ENCODE results near the gene PSTPIP2. TPM values are rescaled to one million over a fixed set of nuclear protein-coding genes. Genes with fewer than 3 reads are reported as not detected.

The PSTPIP2 gene
- total and polyA plus RNA-seq, 2 of the 13 experiments (the other 11 are each of a cell fraction or from before 2014, with no cell fraction given) = 0.25 to 0.27 TPM

DNA sequence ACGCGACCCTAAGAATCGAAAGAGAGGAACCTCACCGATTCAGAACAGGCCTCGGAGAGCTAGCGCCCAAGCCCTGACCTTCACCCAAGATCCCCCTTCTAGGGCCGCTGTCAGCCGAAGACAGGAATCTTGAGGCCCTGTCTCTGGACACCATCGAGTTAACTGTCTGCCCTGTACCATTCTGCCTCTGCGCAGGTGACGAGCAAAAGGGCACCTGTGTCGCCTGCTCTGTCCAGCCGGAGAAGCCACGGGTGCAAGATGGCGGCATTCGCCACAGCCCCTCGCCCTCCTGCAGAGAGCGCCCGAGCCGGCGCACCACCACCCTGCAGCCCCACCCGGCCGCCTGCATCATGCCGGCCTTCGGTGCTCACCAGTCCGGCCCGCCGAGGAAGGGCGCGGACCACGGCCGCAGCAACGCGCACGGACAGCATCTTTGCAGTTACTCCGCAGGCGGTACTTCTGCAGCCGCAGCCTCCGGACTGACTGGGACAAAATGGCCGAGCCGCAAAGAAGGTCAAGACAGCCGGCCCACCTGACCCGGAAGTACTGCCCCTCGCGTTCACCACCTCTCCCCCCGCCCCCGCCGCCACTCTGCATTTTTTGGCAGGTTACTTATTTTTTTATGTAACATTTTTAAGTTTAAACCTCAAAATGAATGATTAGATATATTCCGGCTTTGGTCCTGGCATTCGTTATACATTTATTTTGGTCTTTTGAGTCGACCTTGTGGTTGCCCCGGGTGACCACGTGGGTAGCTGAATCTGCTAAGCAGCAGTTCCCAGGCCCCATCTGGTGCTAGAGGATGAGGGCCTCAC is 25.9 kb upstream of the PSTPIP2 start, which contains the start of gene ATP5F1A (continued):
- TF ChIP-seq ZNF101 (CRISPR knock-in tag; IDR thresholded peaks at IDR 0.05; ENCODE audit: borderline replicate concordance, low read depth) (no peak), KMT2B (CRISPR knock-in tag; IDR thresholded peaks at IDR 0.05) (peak; percentile 91), SATB2 (CRISPR knock-in tag; IDR thresholded peaks at IDR 0.05) (no peak), ZNF235 (CRISPR knock-in tag; IDR thresholded peaks at IDR 0.05; ENCODE audit: borderline replicate concordance) (peak; percentile 65; the same call in 1 of the 2 replicates), ISX (CRISPR knock-in tag; conservative IDR thresholded peaks at IDR 0.05) (no peak), PHF21A (CRISPR knock-in tag; IDR thresholded peaks at IDR 0.05) (no peak), SALL1 (CRISPR knock-in tag; IDR thresholded peaks at IDR 0.05) (peak; percentile 88), NCOA2 (CRISPR knock-in tag; IDR thresholded peaks at IDR 0.05) (0 out of 2 replicates have a peak, but pooled peaks have one; percentile 8), JUN (CRISPR knock-in tag; IDR thresholded peaks at IDR 0.05) (no peak), ATF7 (IDR thresholded peaks at IDR 0.05) (no peak), ATF7 (CRISPR knock-in tag; IDR thresholded peaks at IDR 0.05) (no peak), TBL1XR1 (IDR thresholded peaks at IDR 0.05; ENCODE audit: borderline replicate concordance, low read length, partially characterized antibody) (no peak), ZSCAN25 (CRISPR knock-in tag; IDR thresholded peaks at IDR 0.05) (0 out of 2 replicates have a peak, but pooled peaks have one; percentile 46), NFATC3 (CRISPR knock-in tag; IDR thresholded peaks at IDR 0.05) (no peak), PHB2 (IDR thresholded peaks at IDR 0.05; ENCODE audit: partially characterized antibody) (no peak), ZNF761 (CRISPR knock-in tag; conservative IDR thresholded peaks at IDR 0.05) (peak; percentile 17; the same call in 1 of the 2 replicates), PLRG1 (conservative IDR thresholded peaks at IDR 0.05) (no peak), MYC (CRISPR knock-in tag; IDR thresholded peaks at IDR 0.05; ENCODE audit: borderline replicate concordance) (peak; percentile 88), ZNF326 (CRISPR knock-in tag; IDR thresholded peaks at IDR 0.05; ENCODE audit: borderline replicate concordance) (no peak), NFRKB (IDR thresholded peaks at IDR 0.05) (peak; percentile 89), AGO2 (optimal IDR thresholded peaks at IDR 0.05; ENCODE audit: low read depth, low read length) (peak; percentile 90), MIXL1 (CRISPR knock-in tag; IDR thresholded peaks at IDR 0.05) (no peak), ZNF232 (CRISPR knock-in tag; IDR thresholded peaks at IDR 0.05; ENCODE audit: borderline replicate concordance) (peak; percentile 75; the same call in 1 of the 2 replicates), CBX2 (IDR thresholded peaks at IDR 0.05; ENCODE audit: low read depth, low read length) (no peak), CBX2 (CRISPR knock-in tag; IDR thresholded peaks at IDR 0.05; ENCODE audit: low read depth) (no peak), FLYWCH1 (CRISPR knock-in tag; IDR thresholded peaks at IDR 0.05) (no peak), ISL2 (CRISPR knock-in tag; IDR thresholded peaks at IDR 0.05) (peak; percentile 50), ZNF589 (CRISPR knock-in tag; conservative IDR thresholded peaks at IDR 0.05) (0 out of 2 replicates have a peak, but pooled peaks have one; percentile 18), GPN1 (CRISPR knock-in tag; IDR thresholded peaks at IDR 0.05; ENCODE audit: borderline replicate concordance) (no peak), SRSF4 (IDR thresholded peaks at IDR 0.05; ENCODE audit: low read depth, low read length, poor library complexity, severe bottlenecking) (no peak), HIVEP1 (CRISPR knock-in tag; IDR thresholded peaks at IDR 0.05) (peak; percentile 69), CENPT (CRISPR knock-in tag; IDR thresholded peaks at IDR 0.05; ENCODE audit: low read depth) (no peak)
- TF ChIP-seq, protein P1, sequence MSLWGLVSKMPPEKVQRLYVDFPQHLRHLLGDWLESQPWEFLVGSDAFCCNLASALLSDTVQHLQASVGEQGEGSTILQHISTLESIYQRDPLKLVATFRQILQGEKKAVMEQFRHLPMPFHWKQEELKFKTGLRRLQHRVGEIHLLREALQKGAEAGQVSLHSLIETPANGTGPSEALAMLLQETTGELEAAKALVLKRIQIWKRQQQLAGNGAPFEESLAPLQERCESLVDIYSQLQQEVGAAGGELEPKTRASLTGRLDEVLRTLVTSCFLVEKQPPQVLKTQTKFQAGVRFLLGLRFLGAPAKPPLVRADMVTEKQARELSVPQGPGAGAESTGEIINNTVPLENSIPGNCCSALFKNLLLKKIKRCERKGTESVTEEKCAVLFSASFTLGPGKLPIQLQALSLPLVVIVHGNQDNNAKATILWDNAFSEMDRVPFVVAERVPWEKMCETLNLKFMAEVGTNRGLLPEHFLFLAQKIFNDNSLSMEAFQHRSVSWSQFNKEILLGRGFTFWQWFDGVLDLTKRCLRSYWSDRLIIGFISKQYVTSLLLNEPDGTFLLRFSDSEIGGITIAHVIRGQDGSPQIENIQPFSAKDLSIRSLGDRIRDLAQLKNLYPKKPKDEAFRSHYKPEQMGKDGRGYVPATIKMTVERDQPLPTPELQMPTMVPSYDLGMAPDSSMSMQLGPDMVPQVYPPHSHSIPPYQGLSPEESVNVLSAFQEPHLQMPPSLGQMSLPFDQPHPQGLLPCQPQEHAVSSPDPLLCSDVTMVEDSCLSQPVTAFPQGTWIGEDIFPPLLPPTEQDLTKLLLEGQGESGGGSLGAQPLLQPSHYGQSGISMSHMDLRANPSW (CRISPR knock-in tag; IDR thresholded peaks at IDR 0.05; ENCODE audit: borderline replicate concordance) = no peak

All from HepG2 (cell line).